ENCODE data around the gene DQX1. TPM values are rescaled to one million over a fixed set of nuclear protein-coding genes. Genes with fewer than 3 reads are reported as not detected.

Gene DQX1
- total and polyA plus RNA-seq, 9 of the 15 experiments (the other 6 are each of a cell fraction or from before 2014, with no cell fraction given): 0.04 to 0.38 (median 0.18) TPM; not detected in 1

DNA sequence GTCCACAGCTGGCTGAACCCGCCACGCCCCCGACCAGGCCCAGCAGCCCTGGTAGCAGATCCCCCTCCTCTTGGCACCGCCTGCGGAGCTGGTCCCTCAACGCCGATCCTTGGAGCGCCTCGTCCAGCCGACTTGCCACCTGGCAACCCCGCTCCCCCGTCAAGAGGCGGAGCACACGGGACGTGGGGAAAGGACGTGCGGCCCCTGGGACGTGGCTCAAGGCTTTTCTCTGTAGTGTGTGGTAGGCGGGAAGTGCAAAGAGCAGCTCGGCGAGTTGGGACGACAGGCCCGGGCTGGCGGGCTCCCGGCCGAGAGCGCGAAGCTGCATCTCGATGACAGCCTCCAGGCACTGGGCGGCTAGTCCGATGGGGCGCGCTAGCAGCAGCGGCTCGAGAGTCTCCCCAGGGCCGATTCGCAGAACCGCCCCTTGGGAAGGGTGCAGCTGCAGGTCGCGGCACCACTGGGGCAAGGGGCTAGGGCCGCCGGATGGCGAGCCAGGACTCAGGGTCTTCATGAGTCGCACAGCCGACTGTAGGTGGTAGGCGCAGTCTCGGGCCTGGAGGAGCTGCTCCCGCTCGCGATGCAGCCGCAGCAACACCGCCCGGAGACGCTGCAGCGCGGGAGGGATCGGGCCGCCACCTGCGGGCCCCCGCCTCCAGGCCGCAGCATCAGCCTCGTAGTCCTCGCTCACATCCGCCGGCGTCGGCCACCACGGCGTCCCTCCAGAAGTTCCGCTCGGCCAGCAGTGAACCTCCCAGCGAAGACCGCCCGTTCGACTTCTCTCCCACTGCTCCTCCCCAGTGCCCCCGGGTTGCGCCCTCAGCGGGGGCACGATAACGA is 43.9 kb downstream of the DQX1 start (continued):
- TF ChIP-seq SMAD3 (CRISPR knock-in tag; conservative IDR thresholded peaks at IDR 0.05): no peak
- no peak for TF ChIP-seq NFXL1 (CRISPR knock-in tag; IDR thresholded peaks at IDR 0.05)
- TF ChIP-seq, protein P1, sequence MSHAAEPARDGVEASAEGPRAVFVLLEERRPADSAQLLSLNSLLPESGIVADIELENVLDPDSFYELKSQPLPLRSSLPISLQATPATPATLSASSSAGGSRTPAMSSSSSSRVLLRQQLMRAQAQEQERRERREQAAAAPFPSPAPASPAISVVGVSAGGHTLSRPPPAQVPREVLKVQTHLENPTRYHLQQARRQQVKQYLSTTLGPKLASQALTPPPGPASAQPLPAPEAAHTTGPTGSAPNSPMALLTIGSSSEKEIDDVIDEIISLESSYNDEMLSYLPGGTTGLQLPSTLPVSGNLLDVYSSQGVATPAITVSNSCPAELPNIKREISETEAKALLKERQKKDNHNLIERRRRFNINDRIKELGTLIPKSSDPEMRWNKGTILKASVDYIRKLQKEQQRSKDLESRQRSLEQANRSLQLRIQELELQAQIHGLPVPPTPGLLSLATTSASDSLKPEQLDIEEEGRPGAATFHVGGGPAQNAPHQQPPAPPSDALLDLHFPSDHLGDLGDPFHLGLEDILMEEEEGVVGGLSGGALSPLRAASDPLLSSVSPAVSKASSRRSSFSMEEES (CRISPR knock-in tag; IDR thresholded peaks at IDR 0.05): no peak
- TF ChIP-seq MEF2A (IDR thresholded peaks at IDR 0.05; ENCODE audit: control insufficient read depth, low read depth, low read length): no peak
- peak; percentile 86 for TF ChIP-seq RBBP5 (IDR thresholded peaks at IDR 0.05; ENCODE audit: borderline replicate concordance, insufficient read depth, low read length, poor library complexity, severe bottlenecking)
- no peak for TF ChIP-seq RAD21 (CRISPR knock-in tag; conservative IDR thresholded peaks at IDR 0.05 in 1 of 2, IDR thresholded peaks at IDR 0.05 in 1 of 2)
- TF ChIP-seq, protein P2, sequence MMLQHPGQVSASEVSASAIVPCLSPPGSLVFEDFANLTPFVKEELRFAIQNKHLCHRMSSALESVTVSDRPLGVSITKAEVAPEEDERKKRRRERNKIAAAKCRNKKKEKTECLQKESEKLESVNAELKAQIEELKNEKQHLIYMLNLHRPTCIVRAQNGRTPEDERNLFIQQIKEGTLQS (IDR thresholded peaks at IDR 0.05): no peak
- TF ChIP-seq, protein P2 (CRISPR knock-in tag; conservative IDR thresholded peaks at IDR 0.05): no peak
- TF ChIP-seq MXI1 (IDR thresholded peaks at IDR 0.05; ENCODE audit: low read depth, low read length): no peak
- 0 out of 2 replicates have a peak, but pooled peaks have one; percentile 27 for TF ChIP-seq E2F3 (CRISPR knock-in tag; IDR thresholded peaks at IDR 0.05)
- TF ChIP-seq CBX2 (IDR thresholded peaks at IDR 0.05; ENCODE audit: insufficient read depth, low read length, poor library complexity, severe bottlenecking): no peak
- no peak for TF ChIP-seq MAFK (IDR thresholded peaks at IDR 0.05; ENCODE audit: low read length)
- TF ChIP-seq, protein P3, sequence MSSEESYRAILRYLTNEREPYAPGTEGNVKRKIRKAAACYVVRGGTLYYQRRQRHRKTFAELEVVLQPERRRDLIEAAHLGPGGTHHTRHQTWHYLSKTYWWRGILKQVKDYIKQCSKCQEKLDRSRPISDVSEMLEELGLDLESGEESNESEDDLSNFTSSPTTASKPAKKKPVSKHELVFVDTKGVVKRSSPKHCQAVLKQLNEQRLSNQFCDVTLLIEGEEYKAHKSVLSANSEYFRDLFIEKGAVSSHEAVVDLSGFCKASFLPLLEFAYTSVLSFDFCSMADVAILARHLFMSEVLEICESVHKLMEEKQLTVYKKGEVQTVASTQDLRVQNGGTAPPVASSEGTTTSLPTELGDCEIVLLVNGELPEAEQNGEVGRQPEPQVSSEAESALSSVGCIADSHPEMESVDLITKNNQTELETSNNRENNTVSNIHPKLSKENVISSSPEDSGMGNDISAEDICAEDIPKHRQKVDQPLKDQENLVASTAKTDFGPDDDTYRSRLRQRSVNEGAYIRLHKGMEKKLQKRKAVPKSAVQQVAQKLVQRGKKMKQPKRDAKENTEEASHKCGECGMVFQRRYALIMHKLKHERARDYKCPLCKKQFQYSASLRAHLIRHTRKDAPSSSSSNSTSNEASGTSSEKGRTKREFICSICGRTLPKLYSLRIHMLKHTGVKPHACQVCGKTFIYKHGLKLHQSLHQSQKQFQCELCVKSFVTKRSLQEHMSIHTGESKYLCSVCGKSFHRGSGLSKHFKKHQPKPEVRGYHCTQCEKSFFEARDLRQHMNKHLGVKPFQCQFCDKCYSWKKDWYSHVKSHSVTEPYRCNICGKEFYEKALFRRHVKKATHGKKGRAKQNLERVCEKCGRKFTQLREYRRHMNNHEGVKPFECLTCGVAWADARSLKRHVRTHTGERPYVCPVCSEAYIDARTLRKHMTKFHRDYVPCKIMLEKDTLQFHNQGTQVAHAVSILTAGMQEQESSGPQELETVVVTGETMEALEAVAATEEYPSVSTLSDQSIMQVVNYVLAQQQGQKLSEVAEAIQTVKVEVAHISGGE (CRISPR knock-in tag; IDR thresholded peaks at IDR 0.05): peak in 1 of 3 experiments; percentile 71; a peak in 2 of 6 replicates
- no peak for TF ChIP-seq PCBP2 (IDR thresholded peaks at IDR 0.05; ENCODE audit: low read depth, low read length, poor library complexity, severe bottlenecking)
- TF ChIP-seq ZNF551 (CRISPR knock-in tag; IDR thresholded peaks at IDR 0.05): no peak
- no peak for TF ChIP-seq STAT5A (IDR thresholded peaks at IDR 0.05; ENCODE audit: borderline replicate concordance, low read length)
- 0 out of 2 replicates have a peak, but pooled peaks have one; percentile 19 for TF ChIP-seq KDM2B (CRISPR knock-in tag; IDR thresholded peaks at IDR 0.05)
- TF ChIP-seq NR2C1 (IDR thresholded peaks at IDR 0.05): no peak
- no peak for TF ChIP-seq NR2C1 (tag; IDR thresholded peaks at IDR 0.05)

Data from K562 (cell line).